ENCODE data around the gene GEMIN8.

The GEMIN8 gene

GRCh38 chrX:14014526-14014925 lies 15.2 kb downstream of the GEMIN8 start:
- no peak for DNase-seq

- no peak for DNase-seq
These were observed 16.6 kb downstream of the GEMIN8 start for GRCh38 chrX:14013054-14013453.

- no peak for DNase-seq
These were observed 19.1 kb downstream of the GEMIN8 start for GRCh38 chrX:14010566-14010965.

- DNase-seq = no peak
These were observed 23.2 kb downstream of the GEMIN8 start for GRCh38 chrX:14006540-14006939.

- DNase-seq = no peak
These were observed 25.7 kb downstream of the GEMIN8 start for GRCh38 chrX:14003876-14004425.

- DNase-seq = no peak
These were observed 26.7 kb downstream of the GEMIN8 start for GRCh38 chrX:14003028-14003427.

- no peak for DNase-seq
These were observed 33.0 kb downstream of the GEMIN8 start for GRCh38 chrX:13996650-13997049.

GRCh38 chrX:13994536-13995080 lies 35.1 kb downstream of the GEMIN8 start:
- DNase-seq = no peak

GRCh38 chrX:13994104-13994503 lies 35.6 kb downstream of the GEMIN8 start:
- no peak for DNase-seq

GRCh38 chrX:13990126-13990800 lies 39.4 kb downstream of the GEMIN8 start:
- DNase-seq = no peak

GRCh38 chrX:13985697-13986435 lies 43.8 kb downstream of the GEMIN8 start:
- no peak for DNase-seq

- DNase-seq = no peak
These were observed 46.0 kb downstream of the GEMIN8 start for GRCh38 chrX:13983734-13984133.

- DNase-seq = no peak
These were observed 61.5 kb downstream of the GEMIN8 start for GRCh38 chrX:13968198-13968597.

- no peak for DNase-seq
These were observed 62.1 kb downstream of the GEMIN8 start for GRCh38 chrX:13967636-13968035.

GRCh38 chrX:13966793-13967125 lies 62.9 kb downstream of the GEMIN8 start:
- DNase-seq = no peak

GRCh38 chrX:13966071-13966792 lies 63.5 kb downstream of the GEMIN8 start:
- no peak for DNase-seq

- no peak for DNase-seq
These were observed 64.2 kb downstream of the GEMIN8 start for GRCh38 chrX:13965531-13965930.

- DNase-seq = no peak
These were observed 72.7 kb downstream of the GEMIN8 start for GRCh38 chrX:13956998-13957397.

Measured in NCI-H2171 (cell line).